ENCODE data around the gene TMPRSS11E. TPM values are rescaled to one million over a fixed set of nuclear protein-coding genes. Genes with fewer than 3 reads are reported as not detected.
"Not testable (repeated sequence)": the region's sequence is repeated elsewhere in the genome, so short reads cannot be mapped to it uniquely, and the experiment has no call there.

The TMPRSS11E gene, protein sequence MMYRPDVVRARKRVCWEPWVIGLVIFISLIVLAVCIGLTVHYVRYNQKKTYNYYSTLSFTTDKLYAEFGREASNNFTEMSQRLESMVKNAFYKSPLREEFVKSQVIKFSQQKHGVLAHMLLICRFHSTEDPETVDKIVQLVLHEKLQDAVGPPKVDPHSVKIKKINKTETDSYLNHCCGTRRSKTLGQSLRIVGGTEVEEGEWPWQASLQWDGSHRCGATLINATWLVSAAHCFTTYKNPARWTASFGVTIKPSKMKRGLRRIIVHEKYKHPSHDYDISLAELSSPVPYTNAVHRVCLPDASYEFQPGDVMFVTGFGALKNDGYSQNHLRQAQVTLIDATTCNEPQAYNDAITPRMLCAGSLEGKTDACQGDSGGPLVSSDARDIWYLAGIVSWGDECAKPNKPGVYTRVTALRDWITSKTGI
- under 1 TPM in 1 of 2 experiments, not detected in 1; 0.19 TPM for total RNA-seq

DNA sequence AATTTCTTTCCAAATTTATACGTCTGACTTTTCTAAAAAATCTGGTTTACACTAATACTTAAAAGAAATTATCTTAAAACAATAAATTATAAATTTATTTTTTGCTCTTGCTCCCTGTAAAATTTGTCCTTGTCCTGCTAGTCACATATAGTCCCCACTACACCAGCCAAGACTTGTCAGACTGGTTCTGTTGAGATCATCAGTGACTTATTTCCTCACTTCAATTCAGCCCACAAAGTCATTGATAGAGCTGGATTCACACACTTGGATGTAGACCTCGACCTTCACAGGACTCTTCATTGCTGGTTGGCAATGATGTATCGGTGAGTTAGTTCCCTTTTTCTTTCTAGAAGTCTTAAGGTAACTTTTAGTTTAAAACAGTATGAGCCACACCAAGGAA, at the start of gene TMPRSS11E:
TMPRSS11E (plus strand) TSS at position 263 of the 400 bp plus-strand sequence; CDS start at position 313, 50 bp downstream.
- no peaks in the 10 kb centered on the region for H3K9me3 Mint-ChIP-seq
- H3K36me3 Mint-ChIP-seq = no peaks in the 10 kb centered on the region
- H3K27me3 Mint-ChIP-seq = no peaks in the 10 kb centered on the region
- no peak within 1 kb of the TSS for H3K4me3 Mint-ChIP-seq
- no peak within 1 kb of the TSS for H3K27ac Mint-ChIP-seq
- no peak for DNase-seq
- H3K4me1 Mint-ChIP-seq = peaks cover 41% of the 10 kb centered on the region

DNA sequence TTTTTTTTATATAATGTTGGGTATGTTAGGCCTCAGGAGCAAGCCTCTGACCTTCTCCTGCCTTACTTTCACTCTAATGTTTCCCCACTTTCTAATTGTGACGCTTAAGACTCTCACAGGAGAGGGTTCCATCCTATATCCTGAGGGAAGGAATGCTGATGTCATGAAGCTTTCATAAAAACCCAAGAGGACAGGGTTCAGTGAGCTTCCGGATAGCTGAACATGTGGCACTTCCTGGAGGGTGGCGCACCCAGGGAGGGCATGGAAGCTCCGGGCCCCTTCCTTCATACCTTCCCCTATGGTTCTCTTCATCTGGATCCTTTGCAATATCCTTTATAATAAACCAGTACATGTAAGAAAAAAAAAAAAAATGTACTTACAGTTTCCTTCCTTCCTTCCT, 48.0 kb upstream of the TMPRSS11E start:
- Mint-ChIP-seq H3K27me3 (no peaks in the 10 kb centered on the region), H3K4me1 (no peaks in the 10 kb centered on the region), H3K4me3 (no peak overlapping the region), H3K36me3 (no peaks in the 10 kb centered on the region), H3K9me3 (no peaks in the 10 kb centered on the region), H3K27ac (no peak overlapping the region)
- DNase-seq = no peak

DNA sequence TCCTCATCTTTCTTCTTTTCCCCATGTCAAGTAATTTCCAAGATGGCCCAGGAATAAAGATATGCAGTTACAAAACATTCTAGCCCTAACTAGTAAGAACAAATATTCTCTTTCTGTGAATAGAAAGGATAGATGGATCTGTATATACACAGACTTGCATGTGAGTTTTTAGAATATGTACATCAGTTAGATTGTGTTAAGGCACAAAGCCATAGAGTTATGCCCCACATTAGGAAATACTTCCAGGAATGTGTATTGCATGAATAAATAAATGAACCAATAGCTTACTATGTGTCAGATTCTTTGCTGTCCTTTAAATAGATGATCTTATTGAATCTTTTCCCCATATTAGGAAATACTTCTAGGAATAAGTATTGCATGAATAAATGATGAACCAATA, 46.0 kb upstream of the TMPRSS11E start:
- Mint-ChIP-seq H3K36me3 (no peaks in the 10 kb centered on the region), H3K27me3 (no peaks in the 10 kb centered on the region), H3K4me3 (no peak overlapping the region), H3K4me1 (no peaks in the 10 kb centered on the region), H3K9me3 (no peaks in the 10 kb centered on the region), H3K27ac (no peak overlapping the region)
- DNase-seq = no peak

DNA sequence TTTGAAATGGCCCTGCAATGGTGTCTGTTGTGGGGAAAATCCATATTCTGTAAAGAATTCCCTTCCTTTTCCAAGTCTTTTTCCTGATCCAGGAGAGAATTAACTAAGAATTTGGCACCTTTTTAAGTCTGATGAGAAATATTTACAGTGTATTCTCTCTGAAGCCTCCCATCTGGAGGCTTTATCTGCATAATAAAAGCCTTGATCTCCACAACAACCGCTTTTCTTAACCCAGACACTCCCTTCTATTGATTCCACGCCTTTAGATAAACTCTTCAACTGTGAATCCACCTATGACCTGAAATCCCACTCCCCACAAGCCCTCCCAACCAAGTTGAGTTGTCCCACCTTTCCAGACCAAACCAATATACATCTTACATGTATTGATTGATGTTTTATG, 43.1 kb upstream of the TMPRSS11E start:
- no peaks in the 10 kb centered on the region for H3K4me1 Mint-ChIP-seq
- no peaks in the 10 kb centered on the region for H3K27me3 Mint-ChIP-seq
- no peak overlapping the region for H3K4me3 Mint-ChIP-seq
- H3K36me3 Mint-ChIP-seq = no peaks in the 10 kb centered on the region
- no peaks in the 10 kb centered on the region for H3K9me3 Mint-ChIP-seq
- no peak for DNase-seq
- H3K27ac Mint-ChIP-seq = no peak overlapping the region

DNA sequence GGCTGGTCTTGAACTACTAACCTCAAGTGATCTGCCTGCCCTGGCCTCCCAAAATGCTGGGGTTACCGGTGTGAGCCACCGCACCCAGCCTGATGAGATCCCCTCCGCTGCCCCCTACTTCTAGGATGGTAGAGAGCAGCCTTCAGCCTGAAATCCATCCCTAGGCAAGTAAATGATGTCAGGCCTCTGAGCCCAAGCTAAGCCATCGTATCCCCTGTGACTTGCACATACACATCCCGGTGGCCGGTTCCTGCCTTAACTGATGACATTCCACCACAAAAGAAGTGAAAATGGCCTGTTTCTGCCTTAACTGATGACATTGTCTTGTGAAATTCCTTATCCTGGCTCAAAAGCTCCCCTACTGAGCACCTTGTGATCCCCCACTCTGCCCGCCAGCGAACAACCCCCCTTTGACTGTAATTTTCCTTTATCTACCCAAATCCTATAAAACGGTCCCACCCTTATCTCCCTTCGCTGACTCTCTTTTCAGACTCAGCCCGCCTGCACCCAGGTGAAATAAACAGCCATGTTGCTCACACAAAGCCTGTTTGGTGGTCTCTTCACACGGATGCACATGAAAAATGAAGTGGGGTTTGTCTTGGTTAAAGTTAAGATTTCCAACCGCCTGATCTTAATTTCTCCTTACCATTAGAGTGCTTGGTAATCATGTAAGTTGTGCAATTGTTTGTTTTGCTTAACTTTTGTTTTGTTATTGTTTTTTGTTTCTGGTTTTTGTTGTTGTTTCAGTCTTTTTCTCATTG, 41.4 kb upstream of the TMPRSS11E start:
- not testable (repeated sequence) for H3K4me1 Mint-ChIP-seq, H3K4me3 Mint-ChIP-seq, H3K36me3 Mint-ChIP-seq, DNase-seq, H3K9me3 Mint-ChIP-seq, H3K27ac Mint-ChIP-seq, H3K27me3 Mint-ChIP-seq

DNA sequence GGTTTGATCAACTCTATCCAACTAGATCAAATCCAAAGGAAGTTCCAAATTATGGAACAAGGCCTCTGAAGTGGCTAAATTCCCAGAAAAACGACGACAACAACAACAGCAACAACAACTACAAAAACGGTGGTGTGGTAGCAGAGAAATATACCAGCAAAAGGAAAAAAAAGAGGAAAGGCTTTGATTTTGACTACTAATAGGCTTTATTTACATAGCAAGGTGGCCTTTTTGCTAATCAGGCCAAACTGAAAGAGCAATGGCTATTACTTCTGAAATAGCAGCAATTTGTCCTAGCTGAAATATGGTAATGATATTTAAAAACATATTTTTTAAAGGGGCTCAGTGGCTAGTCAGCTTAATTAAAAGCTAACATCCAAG, 40.8 kb upstream of the TMPRSS11E start:
- H3K9me3 Mint-ChIP-seq = no peaks in the 10 kb centered on the region
- no peak for DNase-seq
- no peaks in the 10 kb centered on the region for H3K27me3 Mint-ChIP-seq
- H3K27ac Mint-ChIP-seq = no peak overlapping the region
- no peaks in the 10 kb centered on the region for H3K4me1 Mint-ChIP-seq
- no peak overlapping the region for H3K4me3 Mint-ChIP-seq
- no peaks in the 10 kb centered on the region for H3K36me3 Mint-ChIP-seq

DNA sequence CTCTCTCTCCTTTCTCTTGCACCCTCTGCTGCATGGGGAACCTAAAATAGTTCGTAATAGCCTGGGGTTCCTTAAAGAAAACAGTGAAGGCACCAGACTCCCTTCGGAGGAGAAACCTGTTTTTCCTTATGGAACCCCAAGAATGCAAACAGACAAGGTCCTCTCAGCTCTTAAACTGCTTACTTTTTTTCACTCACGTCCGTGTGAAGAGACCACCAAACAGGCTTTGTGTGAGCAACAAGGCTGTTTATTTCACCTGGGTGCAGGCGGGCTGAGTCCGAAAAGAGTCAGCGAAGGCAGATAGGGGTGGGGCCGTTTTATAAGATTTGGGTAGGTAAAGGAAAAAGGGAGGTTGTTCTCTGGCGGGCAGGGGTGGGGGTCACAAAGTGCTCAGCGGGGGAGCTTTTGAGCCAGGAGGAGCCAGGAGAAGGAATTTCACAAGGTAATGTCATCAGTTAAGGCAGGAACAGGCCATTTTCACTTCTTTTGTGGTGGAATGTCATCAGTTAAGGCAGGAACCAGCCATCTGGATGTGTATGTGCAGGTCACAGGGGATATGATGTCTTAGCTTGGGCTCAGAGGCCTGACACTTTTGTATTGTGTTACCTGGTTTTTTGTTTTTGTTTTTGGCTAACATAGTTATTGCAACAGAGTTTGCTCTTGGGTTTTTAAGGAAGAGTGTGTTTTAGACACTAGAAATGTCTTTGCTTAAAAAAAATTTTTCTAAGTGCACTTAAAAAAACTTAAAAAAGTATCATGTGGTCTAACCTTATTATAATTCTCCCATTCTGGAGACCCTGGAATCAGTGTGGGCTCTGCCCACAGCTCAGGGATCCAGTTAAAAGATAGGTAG, 40.0 kb upstream of the TMPRSS11E start:
- not testable (repeated sequence) for H3K27me3 Mint-ChIP-seq

DNA sequence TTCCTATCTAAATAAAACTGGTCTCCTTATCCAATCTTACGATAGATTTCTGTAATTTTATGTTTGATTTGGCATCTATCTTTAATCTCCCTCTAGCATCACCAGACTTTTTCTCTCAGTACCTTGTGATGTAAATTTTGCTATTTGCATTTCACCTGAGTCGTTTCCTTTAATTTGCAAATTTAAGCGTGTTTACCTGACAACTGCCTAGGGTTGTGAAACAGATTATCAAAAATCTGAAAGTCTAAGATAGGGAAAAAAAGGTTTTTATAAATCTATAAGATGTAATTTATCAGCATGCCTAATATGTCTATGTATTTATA, 39.4 kb upstream of the TMPRSS11E start:
- no peak overlapping the region for H3K27ac Mint-ChIP-seq
- H3K4me3 Mint-ChIP-seq = no peak overlapping the region
- no peaks in the 10 kb centered on the region for H3K27me3 Mint-ChIP-seq
- H3K9me3 Mint-ChIP-seq = no peaks in the 10 kb centered on the region
- no peaks in the 10 kb centered on the region for H3K36me3 Mint-ChIP-seq
- DNase-seq = no peak
- H3K4me1 Mint-ChIP-seq = peaks cover 2% of the 10 kb centered on the region

More for the DNA sequence above, 40.0 kb upstream of the TMPRSS11E start:
- not testable (repeated sequence) for H3K9me3 Mint-ChIP-seq, H3K4me3 Mint-ChIP-seq, H3K4me1 Mint-ChIP-seq, DNase-seq, H3K36me3 Mint-ChIP-seq, H3K27ac Mint-ChIP-seq

DNA sequence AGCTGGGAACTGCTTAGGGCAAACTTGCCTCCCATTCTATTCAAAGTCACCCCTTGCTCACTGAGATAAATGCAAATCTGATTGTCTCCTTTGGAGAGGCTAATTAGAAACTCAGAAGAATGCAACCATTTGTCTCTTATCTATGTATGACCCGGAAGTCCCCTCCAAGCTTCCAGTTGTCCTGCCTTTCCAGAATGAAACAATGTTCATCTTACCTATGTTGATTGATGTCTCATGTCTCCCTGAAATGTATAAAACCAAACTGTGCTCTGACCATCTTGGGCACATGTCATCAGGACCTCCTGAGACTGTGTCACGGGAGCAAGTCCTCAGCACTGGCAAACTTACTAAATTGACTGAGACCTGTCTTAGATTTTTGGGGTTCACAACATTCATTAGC, 37.1 kb upstream of the TMPRSS11E start:
- Mint-ChIP-seq H3K27me3 (no peaks in the 10 kb centered on the region), H3K36me3 (no peaks in the 10 kb centered on the region), H3K4me1 (peaks cover 8% of the 10 kb centered on the region), H3K9me3 (no peaks in the 10 kb centered on the region), H3K4me3 (no peak overlapping the region), H3K27ac (no peak overlapping the region)
- no peak for DNase-seq

DNA sequence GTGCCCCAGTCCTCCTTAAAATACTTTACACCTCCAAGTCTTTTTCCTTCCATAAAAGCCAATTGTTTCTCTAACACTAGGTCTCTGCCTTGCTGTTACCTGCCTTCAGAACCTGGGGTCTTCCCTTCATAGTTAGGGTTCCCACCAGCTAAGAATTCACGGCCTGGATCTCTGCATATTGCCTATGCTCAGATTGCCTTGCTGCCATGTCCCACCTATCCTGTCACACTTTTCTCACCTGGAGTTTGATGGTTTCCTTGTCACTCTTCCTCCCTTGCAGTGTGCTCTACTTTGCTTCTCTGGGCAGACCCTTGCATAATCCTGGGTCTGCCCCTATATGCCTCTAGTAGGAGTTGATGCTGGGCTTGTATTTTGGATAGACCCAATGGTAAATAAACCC, 36.6 kb upstream of the TMPRSS11E start:
- H3K27me3 Mint-ChIP-seq = no peaks in the 10 kb centered on the region
- no peak for DNase-seq
- no peaks in the 10 kb centered on the region for H3K9me3 Mint-ChIP-seq
- H3K4me1 Mint-ChIP-seq = peaks cover 11% of the 10 kb centered on the region
- H3K4me3 Mint-ChIP-seq = no peak overlapping the region
- H3K27ac Mint-ChIP-seq = no peak overlapping the region
- H3K36me3 Mint-ChIP-seq = no peaks in the 10 kb centered on the region

DNA sequence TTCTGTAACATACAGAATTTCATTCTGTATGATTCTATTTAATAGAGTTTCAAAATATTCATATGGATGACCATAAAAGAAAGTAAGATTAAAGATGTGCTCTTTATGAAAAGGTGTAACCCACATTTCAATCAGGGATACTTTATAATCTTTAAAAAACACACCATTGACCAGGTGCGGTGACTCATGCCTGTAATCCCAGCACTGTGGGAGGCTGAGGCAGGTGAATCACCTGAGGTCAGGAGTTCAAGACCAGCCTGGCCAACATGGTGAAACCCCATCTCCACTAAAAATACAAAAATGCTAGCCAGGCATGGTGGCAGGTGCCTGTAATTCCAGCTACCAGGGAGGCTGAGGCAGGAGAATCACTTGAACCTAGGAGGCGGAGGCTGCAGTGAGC, 35.2 kb upstream of the TMPRSS11E start:
- H3K4me1 Mint-ChIP-seq = peaks cover 12% of the 10 kb centered on the region
- H3K4me3 Mint-ChIP-seq, DNase-seq, H3K36me3 Mint-ChIP-seq, H3K27ac Mint-ChIP-seq, H3K9me3 Mint-ChIP-seq, H3K27me3 Mint-ChIP-seq: not testable (repeated sequence)

DNA sequence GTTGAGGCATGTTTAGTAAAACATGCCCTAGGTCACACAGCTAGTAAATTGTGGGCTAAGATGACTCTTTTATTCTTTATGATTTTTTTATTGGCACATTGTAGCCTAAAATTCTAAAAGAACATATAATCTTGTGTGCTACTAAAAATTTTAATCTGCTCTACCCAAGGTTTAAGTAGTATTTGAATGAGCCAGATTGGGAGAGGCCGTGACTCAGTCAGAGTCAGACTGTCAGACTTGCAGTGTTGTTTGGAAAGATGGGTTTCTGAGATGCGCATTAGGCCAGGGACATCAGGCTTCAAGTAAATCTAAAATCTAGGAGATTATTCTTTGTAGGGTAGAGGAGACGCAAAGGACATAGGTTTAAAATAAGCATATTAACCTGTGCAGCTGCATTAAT, 30.7 kb upstream of the TMPRSS11E start:
- Mint-ChIP-seq H3K9me3 (peaks cover 4% of the 10 kb centered on the region), H3K27ac (no peak overlapping the region), H3K36me3 (peaks cover 3% of the 10 kb centered on the region), H3K4me1 (peaks cover 12% of the 10 kb centered on the region), H3K27me3 (no peaks in the 10 kb centered on the region), H3K4me3 (no peak overlapping the region)
- no peak for DNase-seq

DNA sequence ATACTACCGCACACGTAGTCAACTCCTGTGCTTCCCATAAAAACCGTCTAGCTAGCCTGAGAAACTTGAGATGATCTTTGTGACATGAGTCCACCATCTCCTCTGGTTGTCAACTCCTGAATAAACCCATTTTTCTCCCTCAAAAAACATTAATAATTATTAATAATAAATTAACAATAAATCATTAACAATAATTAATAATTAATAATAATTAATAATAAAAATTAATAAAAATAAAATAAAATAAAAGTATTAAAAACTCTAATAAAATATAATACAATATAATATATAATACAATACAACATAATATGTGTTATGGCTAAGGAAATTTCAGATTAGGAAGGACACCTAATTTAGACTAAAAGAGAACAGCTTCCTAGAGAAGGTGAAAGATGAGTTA, 20.7 kb upstream of the TMPRSS11E start:
- H3K4me1 Mint-ChIP-seq = no peaks in the 10 kb centered on the region
- DNase-seq = no peak
- no peaks in the 10 kb centered on the region for H3K27me3 Mint-ChIP-seq
- H3K9me3 Mint-ChIP-seq = peaks cover 9% of the 10 kb centered on the region
- peaks cover 5% of the 10 kb centered on the region for H3K36me3 Mint-ChIP-seq
- H3K27ac Mint-ChIP-seq = no peak overlapping the region
- H3K4me3 Mint-ChIP-seq = no peak overlapping the region

DNA sequence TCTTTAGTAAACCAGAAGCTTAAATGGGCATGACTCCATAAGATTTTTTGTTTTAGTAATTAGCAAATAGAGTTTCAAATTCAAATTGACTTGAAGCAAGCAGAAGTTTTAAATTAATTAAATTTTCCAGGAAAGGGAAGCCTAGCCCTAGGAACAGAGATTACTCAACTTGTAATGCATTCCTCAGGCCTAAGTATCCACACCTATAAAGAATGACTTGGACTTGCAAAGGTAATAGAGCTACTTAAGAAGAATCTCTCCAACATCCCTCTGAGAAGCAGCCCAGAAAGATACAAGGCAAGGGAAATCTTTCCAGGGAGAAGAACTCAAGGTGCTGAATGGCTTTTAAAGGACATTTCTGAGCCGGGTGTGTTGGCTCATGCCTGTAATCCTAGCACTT, 16.9 kb upstream of the TMPRSS11E start:
- Mint-ChIP-seq H3K27ac (no peak overlapping the region), H3K36me3 (peaks cover 2% of the 10 kb centered on the region), H3K4me3 (no peak overlapping the region), H3K9me3 (peaks cover 5% of the 10 kb centered on the region), H3K4me1 (peaks cover 7% of the 10 kb centered on the region), H3K27me3 (no peaks in the 10 kb centered on the region)
- no peak for DNase-seq

DNA sequence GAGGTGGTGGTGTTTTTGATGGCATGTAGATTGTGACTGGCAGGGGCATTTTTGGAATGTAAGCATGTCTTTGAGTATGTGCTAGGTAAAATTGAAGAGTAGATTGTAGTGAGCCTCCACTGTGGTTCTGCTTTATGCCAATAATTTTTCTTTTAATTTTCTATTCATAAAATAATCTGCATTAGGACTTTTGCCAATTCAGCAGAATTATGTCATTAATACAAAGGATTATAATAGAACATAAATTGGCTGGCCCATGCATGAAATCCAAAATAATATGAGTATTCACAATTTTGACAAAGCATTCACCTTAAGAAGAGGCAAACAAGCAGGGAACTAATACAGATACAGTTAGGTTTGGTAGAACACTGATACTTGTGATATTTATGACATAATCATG, 14.9 kb upstream of the TMPRSS11E start:
- no peaks in the 10 kb centered on the region for H3K27me3 Mint-ChIP-seq
- peaks cover 4% of the 10 kb centered on the region for H3K36me3 Mint-ChIP-seq
- no peak overlapping the region for H3K27ac Mint-ChIP-seq
- no peak for DNase-seq
- peaks cover 19% of the 10 kb centered on the region for H3K4me1 Mint-ChIP-seq
- peaks cover 5% of the 10 kb centered on the region for H3K9me3 Mint-ChIP-seq
- no peak overlapping the region for H3K4me3 Mint-ChIP-seq
